LNCaP clone FGC (cell line): ENCODE results near the gene ZFP62.

Experiments used
- DNase-seq: peaks from one replicate; pipeline ENCODE4 v3.0.0-alpha.2; 2011; ENCODE audit warnings: low read depth
- H3K4me3 ChIP-seq: 2 replicates; pipeline ENCODE4 v1.5.1; 2011; ENCODE audit warnings: mild to moderate bottlenecking, low read depth, low read length, control low read depth
- TF ChIP-seq, protein P1 (sequence below): IDR thresholded peaks from 2 replicates; pipeline ENCODE4 v1.5.1; 2012; ENCODE audit warnings: mild to moderate bottlenecking; ENCODE audit not compliant: control insufficient read depth, insufficient read depth; ENCODE audit errors: extremely low read depth

Gene ZFP62

DNA sequence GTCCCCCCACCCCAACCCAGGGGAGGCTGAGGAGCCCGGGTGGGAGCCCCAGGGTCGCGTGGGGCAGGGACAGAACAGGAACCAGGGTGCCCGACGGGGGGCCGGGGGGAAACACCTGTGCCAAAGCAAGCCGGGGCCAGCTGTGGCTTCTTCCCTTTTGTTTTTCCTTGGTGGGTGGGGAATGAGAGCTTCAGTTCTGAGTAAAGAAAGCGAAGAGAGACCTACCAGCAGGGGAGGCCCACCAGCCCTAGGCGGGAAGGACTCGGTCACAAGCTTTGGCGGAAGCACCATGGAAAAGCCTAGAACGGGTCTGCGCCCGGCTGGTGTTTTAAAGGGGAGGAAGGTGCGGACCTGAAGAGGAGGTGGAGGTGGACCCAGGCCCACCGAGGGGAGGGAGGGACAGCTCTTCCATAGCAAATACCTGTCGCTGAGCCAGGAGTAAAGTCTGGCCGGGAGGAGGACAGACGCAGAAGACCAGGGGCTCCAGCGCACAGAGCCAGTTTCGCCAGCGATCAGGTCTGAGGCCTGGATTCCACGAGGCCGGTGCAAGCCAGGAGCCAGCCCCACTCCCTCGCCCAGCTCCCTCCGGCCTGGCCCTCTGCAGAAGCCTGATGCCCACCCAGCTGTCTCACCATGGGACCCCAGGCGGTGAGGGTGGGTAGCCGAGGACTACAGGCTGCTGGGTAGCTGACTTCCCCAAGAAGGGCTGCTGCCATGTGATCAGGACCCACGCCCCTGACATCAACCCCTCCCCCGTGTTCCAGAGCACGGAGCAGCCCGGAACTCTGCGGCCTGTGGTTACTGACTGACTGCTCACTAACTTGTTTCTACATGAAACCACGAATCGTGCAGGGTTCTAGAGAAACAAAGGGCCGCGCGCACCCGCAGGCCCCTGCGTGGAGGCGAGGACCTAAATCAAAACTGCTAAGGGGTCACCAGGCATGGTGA, 57.6 kb downstream of the ZFP62 start:
- TF ChIP-seq, protein P1, sequence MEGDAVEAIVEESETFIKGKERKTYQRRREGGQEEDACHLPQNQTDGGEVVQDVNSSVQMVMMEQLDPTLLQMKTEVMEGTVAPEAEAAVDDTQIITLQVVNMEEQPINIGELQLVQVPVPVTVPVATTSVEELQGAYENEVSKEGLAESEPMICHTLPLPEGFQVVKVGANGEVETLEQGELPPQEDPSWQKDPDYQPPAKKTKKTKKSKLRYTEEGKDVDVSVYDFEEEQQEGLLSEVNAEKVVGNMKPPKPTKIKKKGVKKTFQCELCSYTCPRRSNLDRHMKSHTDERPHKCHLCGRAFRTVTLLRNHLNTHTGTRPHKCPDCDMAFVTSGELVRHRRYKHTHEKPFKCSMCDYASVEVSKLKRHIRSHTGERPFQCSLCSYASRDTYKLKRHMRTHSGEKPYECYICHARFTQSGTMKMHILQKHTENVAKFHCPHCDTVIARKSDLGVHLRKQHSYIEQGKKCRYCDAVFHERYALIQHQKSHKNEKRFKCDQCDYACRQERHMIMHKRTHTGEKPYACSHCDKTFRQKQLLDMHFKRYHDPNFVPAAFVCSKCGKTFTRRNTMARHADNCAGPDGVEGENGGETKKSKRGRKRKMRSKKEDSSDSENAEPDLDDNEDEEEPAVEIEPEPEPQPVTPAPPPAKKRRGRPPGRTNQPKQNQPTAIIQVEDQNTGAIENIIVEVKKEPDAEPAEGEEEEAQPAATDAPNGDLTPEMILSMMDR = no peak
- DNase-seq = no peak
- peak overlapping the region; percentile 44 for H3K4me3 ChIP-seq

DNA sequence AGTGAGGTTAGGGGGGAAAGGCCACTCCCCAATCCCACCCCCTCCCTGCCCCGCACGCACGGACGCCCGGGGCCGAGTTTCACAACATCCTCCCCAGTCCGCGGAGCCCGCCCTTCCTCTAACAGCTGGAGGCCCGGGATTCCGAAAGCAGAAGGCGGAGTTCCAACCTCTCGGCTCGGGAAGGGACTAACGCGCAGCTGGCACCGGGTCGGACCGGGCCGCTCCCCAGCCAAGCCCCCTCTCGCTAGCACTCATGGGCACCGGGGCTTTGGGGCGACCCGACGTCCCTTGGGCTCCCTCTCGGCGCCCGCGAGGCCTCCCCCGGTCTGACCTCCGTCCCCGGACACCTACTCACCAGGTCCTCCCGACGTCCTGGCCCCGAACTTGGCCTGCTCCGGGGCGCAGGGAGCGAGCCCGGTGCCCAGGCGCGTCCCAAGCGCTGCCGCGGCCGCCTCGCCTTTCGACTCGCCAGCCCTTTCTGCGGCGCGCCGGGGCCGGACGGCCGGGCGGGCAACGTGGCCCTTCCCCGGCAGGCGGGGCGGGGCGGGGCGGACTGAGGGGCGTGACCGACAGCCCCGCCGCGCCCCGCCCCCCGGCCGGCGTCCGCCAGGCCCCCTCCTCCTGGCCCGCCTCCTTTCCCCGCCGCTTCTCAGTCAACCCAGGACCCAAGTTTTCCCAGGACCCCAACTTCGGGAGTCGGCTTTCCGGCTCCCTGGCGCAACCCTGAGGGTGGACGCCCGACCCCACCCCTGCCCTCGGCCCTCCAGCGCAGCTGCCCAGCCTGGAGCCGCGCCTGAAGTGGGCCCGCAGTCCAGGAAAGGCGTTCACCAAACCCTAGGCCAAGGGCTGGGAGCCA, 58.5 kb downstream of the ZFP62 start, which contains the start of gene MGAT1:
Gene MGAT1 (minus strand): TSS at position 482 of the 856 bp plus-strand sequence. CDS start 9,835 bp downstream, outside the sequence.
- no peak for DNase-seq
- H3K4me3 ChIP-seq = peak within 1 kb of the TSS; percentile 75
- TF ChIP-seq, protein P1 = no peak

DNA sequence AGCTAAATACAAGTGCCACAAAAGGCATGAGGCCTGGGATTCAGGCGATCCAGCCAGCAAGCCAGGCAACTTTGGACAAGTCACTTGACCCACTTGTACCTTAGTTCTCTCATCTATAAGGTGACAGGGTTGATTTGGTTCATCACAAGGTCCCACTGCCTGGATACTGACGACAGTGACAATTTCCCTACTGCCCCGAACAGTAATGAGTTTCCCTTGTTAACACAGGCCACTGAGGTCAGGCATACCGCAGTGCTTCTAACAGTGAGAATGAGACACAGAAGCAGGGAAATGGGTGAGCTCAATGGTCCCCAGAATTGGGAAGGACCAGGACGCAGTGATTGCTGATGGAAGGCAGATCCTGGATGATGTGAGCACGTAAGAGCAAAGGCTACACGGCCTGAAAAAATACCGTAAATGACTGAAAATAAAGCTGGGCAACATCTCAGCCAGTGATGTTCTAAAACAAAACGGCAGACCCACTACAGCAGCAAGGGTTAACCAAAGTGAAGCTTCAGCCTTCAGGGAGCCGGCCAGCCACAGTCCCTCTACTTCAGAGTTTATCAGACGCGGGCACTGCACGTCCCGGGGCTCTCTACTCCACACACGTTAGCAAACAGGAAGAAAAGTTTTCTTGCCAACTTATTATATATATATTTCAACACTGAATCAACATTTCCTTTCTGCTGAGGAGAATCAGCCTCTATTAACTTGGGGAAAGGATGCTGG, 59.3 kb downstream of the ZFP62 start:
- no peak for DNase-seq
- H3K4me3 ChIP-seq = peak overlapping the region; percentile 75
- TF ChIP-seq, protein P1 = no peak

DNA sequence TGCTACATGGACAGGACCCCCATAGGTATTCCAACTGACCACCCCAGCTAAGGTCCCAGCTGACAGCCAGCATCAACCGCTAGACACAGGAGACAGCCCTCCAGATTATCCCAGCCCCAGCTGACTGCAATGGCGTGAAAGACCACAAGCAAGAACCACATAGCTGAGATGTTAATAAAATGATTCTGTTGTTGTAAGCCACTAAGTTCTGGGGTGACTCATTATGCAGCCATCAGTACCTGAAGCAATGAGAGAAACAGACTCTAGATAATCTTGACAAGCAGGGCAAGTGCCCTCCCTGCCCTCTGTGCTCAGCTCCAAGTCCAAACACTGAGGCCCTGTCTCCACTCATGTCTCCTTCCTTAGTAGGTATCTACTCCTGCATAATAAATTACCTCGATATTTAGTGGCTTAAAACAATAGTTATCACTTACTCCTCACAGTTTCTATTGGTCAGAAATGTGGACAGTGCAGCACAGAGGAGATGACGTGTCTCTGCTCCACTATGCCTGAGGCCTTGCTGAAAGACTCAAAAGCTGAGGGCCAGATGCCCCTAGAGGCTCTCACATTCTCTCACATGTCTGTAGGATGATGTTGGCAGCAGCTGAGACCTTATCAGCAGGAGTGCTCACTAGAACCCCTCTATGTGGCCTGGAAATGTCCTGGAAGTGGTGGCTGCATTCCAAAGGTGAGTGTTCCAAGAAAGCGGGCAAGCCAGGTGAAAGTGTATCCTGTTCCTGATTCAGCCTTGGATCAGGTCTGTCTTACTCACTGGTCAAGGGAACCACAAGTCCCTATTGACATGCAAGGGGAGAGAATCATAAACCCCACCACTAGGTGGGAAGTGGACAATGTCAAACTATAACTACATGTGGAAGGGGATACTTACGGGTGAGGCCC, 60.9 kb downstream of the ZFP62 start:
- no peak overlapping the region for H3K4me3 ChIP-seq
- DNase-seq = no peak
- TF ChIP-seq, protein P1 = no peak

DNA sequence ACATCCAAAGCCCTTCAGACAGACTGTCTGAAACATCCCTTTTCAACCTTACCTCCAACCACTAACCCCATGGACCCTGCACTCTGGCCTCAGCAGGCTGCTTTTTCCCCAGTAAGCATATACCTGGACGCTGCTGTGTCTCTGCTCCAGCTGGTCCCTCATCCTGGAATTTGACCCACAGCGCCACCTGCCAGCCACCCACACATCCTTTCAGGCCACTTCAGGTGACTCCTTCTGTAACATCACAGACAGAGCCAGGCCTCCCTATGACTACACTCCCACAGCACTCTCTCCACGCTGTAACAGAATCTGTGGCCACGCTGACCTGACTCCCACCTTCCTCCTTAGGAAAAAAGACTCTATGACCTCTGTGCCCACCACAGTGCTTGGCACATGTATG, 61.9 kb downstream of the ZFP62 start:
- DNase-seq = no peak
- no peak overlapping the region for H3K4me3 ChIP-seq
- TF ChIP-seq, protein P1 = peak; percentile 40

DNA sequence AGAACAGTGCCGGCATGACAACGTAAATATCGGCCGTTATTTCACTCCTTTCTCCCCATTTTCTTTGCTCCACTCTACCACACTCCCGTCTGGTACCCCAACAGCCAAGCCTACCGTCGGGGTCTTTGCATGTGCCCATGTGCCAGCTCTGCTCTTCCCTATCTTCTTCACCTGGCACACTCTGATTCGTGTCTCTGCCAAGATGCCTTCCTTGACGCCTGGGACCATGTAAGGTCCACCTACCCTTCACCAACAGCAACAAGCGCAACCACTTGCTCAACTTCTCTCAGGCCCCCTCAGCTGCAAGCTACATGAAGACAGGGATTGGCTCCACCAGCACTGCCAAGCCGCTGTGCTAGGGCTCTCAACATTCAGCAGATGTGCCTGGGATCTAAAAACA, 62.9 kb downstream of the ZFP62 start:
- TF ChIP-seq, protein P1 = no peak
- no peak overlapping the region for H3K4me3 ChIP-seq
- no peak for DNase-seq
